WERI-Rb-1 (cell line): ENCODE results near the gene FBXW5.

Source experiments
- DNase-seq: peaks from one replicate; pipeline ENCODE4 v3.0.0-alpha.2; 2020
- H3K27ac ChIP-seq: fragments of 250-450 bp; sonication (Bioruptor Pico); 2 replicates; pipeline ENCODE4 v1.5.1; 2020; ENCODE audit warnings: mild to moderate bottlenecking, moderate library complexity
- H3K27me3 ChIP-seq: fragments of 250-450 bp; sonication (Bioruptor Pico); 2 replicates; pipeline ENCODE4 v1.5.1; 2021; ENCODE audit warnings: mild to moderate bottlenecking, low read depth, moderate library complexity; ENCODE audit not compliant: insufficient read depth, severe bottlenecking
- H3K36me3 ChIP-seq: fragments of 250-450 bp; sonication (Bioruptor Pico); 2 replicates; pipeline ENCODE4 v1.5.1; 2020; ENCODE audit warnings: mild to moderate bottlenecking, moderate library complexity
- H3K4me3 ChIP-seq: 2 replicates; pipeline ENCODE4 v1.5.1; 2011; ENCODE audit warnings: low read depth, mild to moderate bottlenecking, control low read depth, low read length
- H3K9me3 ChIP-seq: fragments of 250-450 bp; sonication (Bioruptor Pico); 2 replicates; pipeline ENCODE4 v1.5.1; 2021; ENCODE audit warnings: mild to moderate bottlenecking, moderate library complexity; ENCODE audit not compliant: severe bottlenecking
- CTCF ChIP-seq: IDR thresholded peaks from 2 replicates; pipeline ENCODE4 v1.5.1; 2011; ENCODE audit warnings: low read depth, mild to moderate bottlenecking, control low read depth, inconsistent platforms, low read length

Gene FBXW5

GRCh38 chr9:136920734-136921231, 23.8 kb downstream of the FBXW5 start:
- Histone ChIP-seq H3K4me3 (no peak overlapping the region), H3K27me3 (no peaks in the 10 kb centered on the region), H3K36me3 (peaks cover 69% of the 10 kb centered on the region), H3K27ac (no peak overlapping the region), H3K9me3 (no peaks in the 10 kb centered on the region)
- DNase-seq = no peak
- no peak for TF ChIP-seq CTCF

- DNase-seq = no peak
- Histone ChIP-seq H3K27ac (no peak overlapping the region), H3K4me3 (no peak overlapping the region), H3K36me3 (peaks cover 69% of the 10 kb centered on the region), H3K9me3 (no peaks in the 10 kb centered on the region), H3K27me3 (no peaks in the 10 kb centered on the region)
- TF ChIP-seq CTCF = no peak
Observed at GRCh38 chr9:136920069-136920468, 24.5 kb downstream of the FBXW5 start.

GRCh38 chr9:136917902-136918301, 26.6 kb downstream of the FBXW5 start:
- Histone ChIP-seq H3K4me3 (no peak overlapping the region), H3K27ac (no peak overlapping the region), H3K36me3 (peaks cover 76% of the 10 kb centered on the region), H3K9me3 (no peaks in the 10 kb centered on the region), H3K27me3 (no peaks in the 10 kb centered on the region)
- no peak for TF ChIP-seq CTCF
- no peak for DNase-seq

GRCh38 chr9:136916330-136917184, 28.0 kb downstream of the FBXW5 start:
- Histone ChIP-seq H3K27ac (no peak overlapping the region), H3K4me3 (no peak overlapping the region), H3K27me3 (no peaks in the 10 kb centered on the region), H3K36me3 (peaks cover 76% of the 10 kb centered on the region), H3K9me3 (no peaks in the 10 kb centered on the region)
- no peak for TF ChIP-seq CTCF
- DNase-seq = no peak

- no peak for DNase-seq
- H3K9me3 ChIP-seq = no peaks in the 10 kb centered on the region
- no peak for TF ChIP-seq CTCF
- no peak overlapping the region for H3K4me3 ChIP-seq
- no peak overlapping the region for H3K27ac ChIP-seq
- H3K36me3 ChIP-seq = peaks cover 73% of the 10 kb centered on the region
- no peaks in the 10 kb centered on the region for H3K27me3 ChIP-seq
Observed at GRCh38 chr9:136915632-136916329, 28.8 kb downstream of the FBXW5 start.
